HepG2 (cell line): ENCODE data around the gene COX18. TPM values are rescaled to one million over a fixed set of nuclear protein-coding genes. Genes with fewer than 3 reads are reported as not detected.
A peak's percentile ranks its signal among the peaks of the same experiment; 100 is the strongest.

Experiments used
- CCDC6 ChIP-seq: sonication (generic); formaldehyde crosslinking; IDR thresholded peaks from 2 replicates; pipeline ENCODE4 v1.8.1; 2022; ENCODE audit warnings: mild to moderate bottlenecking, missing genetic modification reagents, moderate library complexity
- ELF4 ChIP-seq: sonication (generic); formaldehyde crosslinking; IDR thresholded peaks from 2 replicates; pipeline ENCODE4 v1.5.0; 2020; ENCODE audit warnings: missing genetic modification reagents, mild to moderate bottlenecking, moderate library complexity, borderline replicate concordance
- ESRRA ChIP-seq: sonication (generic); formaldehyde crosslinking; IDR thresholded peaks from 2 replicates; pipeline ENCODE4 v1.5.1; 2020; ENCODE audit warnings: mild to moderate bottlenecking, low read depth, missing genetic modification reagents
- ETV6 ChIP-seq: sonication (generic); formaldehyde crosslinking; conservative IDR thresholded peaks from 2 replicates; pipeline ENCODE4 v1.4.0; 2020; ENCODE audit warnings: missing genetic modification reagents
- FOXA1 ChIP-seq, 2 experiments: fragments of 450-650 bp in 1 of 2; sonication (generic) in 1 of 2; formaldehyde crosslinking in 1 of 2; IDR thresholded peaks; 2 replicates each; pipeline versions ENCODE4 v1.4.0 to v1.6.1; 2016 to 2020; ENCODE audit warnings: missing genetic modification reagents in 1 of 2
- HDAC2 ChIP-seq: sonication (generic); formaldehyde crosslinking; IDR thresholded peaks from 2 replicates; pipeline ENCODE4 v1.4.0; 2020; ENCODE audit warnings: missing genetic modification reagents
- HMGA1 ChIP-seq: sonication (generic); formaldehyde crosslinking; conservative IDR thresholded peaks from 2 replicates; pipeline ENCODE4 v1.4.0; 2020; ENCODE audit warnings: missing genetic modification reagents
- KDM5B ChIP-seq: sonication (generic); formaldehyde crosslinking; IDR thresholded peaks from 2 replicates; pipeline ENCODE4 v1.4.0; 2020; ENCODE audit warnings: missing genetic modification reagents, mild to moderate bottlenecking, borderline replicate concordance
- KMT2B ChIP-seq: IDR thresholded peaks from 2 replicates; pipeline ENCODE4 v1.6.1; 2016; ENCODE audit warnings: missing genetic modification reagents, missing compliant biosample characterization
- RORA ChIP-seq: sonication (generic); formaldehyde crosslinking; IDR thresholded peaks from 2 replicates; pipeline ENCODE4 v1.5.0; 2020; ENCODE audit warnings: mild to moderate bottlenecking, missing genetic modification reagents, moderate library complexity
- SALL2 ChIP-seq: sonication (generic); formaldehyde crosslinking; IDR thresholded peaks from 2 replicates; pipeline ENCODE4 v1.8.1; 2023; ENCODE audit warnings: mild to moderate bottlenecking, missing genetic modification reagents, inconsistent platforms
- STAG1 ChIP-seq: sonication (generic); formaldehyde crosslinking; IDR thresholded peaks from 2 replicates; pipeline ENCODE4 v1.4.0; 2020; ENCODE audit warnings: missing genetic modification reagents
- XRCC5 ChIP-seq: fragments of 200-400 bp; formaldehyde crosslinking; optimal IDR thresholded peaks from 2 replicates; pipeline ENCODE3; 2017; ENCODE audit warnings: mild to moderate bottlenecking, low read length
- ZFP36L1 ChIP-seq: sonication (generic); formaldehyde crosslinking; IDR thresholded peaks from 2 replicates; pipeline ENCODE4 v1.8.0; 2022; ENCODE audit warnings: mild to moderate bottlenecking, missing genetic modification reagents, moderate library complexity
- ZFX ChIP-seq: sonication (generic); formaldehyde crosslinking; IDR thresholded peaks from 2 replicates; pipeline ENCODE4 v1.4.0; 2020; ENCODE audit warnings: mild to moderate bottlenecking, low read depth, missing genetic modification reagents, moderate library complexity
- ZNF101 ChIP-seq: sonication (generic); formaldehyde crosslinking; IDR thresholded peaks from 2 replicates; pipeline ENCODE4 v1.4.0; 2020; ENCODE audit warnings: mild to moderate bottlenecking, low read depth, missing genetic modification reagents, borderline replicate concordance
- ZNF121 ChIP-seq: sonication (generic); formaldehyde crosslinking; IDR thresholded peaks from 2 replicates; pipeline ENCODE4 v1.5.0; 2020; ENCODE audit warnings: mild to moderate bottlenecking, missing genetic modification reagents
- ZNF296 ChIP-seq: sonication (generic); formaldehyde crosslinking; conservative IDR thresholded peaks from 2 replicates; pipeline ENCODE4 v1.5.0; 2020; ENCODE audit warnings: mild to moderate bottlenecking, missing genetic modification reagents
- ZNF337 ChIP-seq: sonication (generic); formaldehyde crosslinking; IDR thresholded peaks from 2 replicates; pipeline ENCODE4 v1.5.1; 2020; ENCODE audit warnings: missing genetic modification reagents, low read depth, mild to moderate bottlenecking, borderline replicate concordance
- polyA plus RNA-seq, 8 experiments: library from polyadenylated mRNA; depleted of rRNA in 3 of 8; stranded (reverse) in 7 of 8; unstranded in 1 of 8; fragments of >200 nt; fragmentation: Illumina TruSeq in 4 of 8; extraction: Trizol in 4 of 8; gene quantifications; 2 replicates each; pipeline versions ENCODE4 v1.2.1 to v1.2.3, GENCODE V29; 2011 to 2016; ENCODE audit warnings: low read depth in 4 of 8, missing spikeins in 1 of 8, mixed read lengths in 1 of 8; ENCODE audit not compliant: insufficient read depth in 1 of 8
- total RNA-seq, 5 experiments: library from RNA; depleted of rRNA; stranded (reverse); fragments of >200 nt; fragmentation: Illumina TruSeq; extraction: Trizol; gene quantifications; 2 replicates each; pipeline ENCODE4 v1.2.3, GENCODE V29; 2016; ENCODE audit warnings: low read depth in 1 of 5
- TF ChIP-seq, protein P1 (sequence below): sonication (generic); formaldehyde crosslinking; IDR thresholded peaks from 2 replicates; pipeline ENCODE4 v1.4.0; 2020; ENCODE audit warnings: missing genetic modification reagents, borderline replicate concordance
- TF ChIP-seq, protein P2 (sequence below): sonication (generic); formaldehyde crosslinking; IDR thresholded peaks from 2 replicates; pipeline ENCODE4 v1.5.1; 2020; ENCODE audit warnings: missing genetic modification reagents, mild to moderate bottlenecking, borderline replicate concordance
- TF ChIP-seq, protein P3 (sequence below): sonication (generic); formaldehyde crosslinking; IDR thresholded peaks from 2 replicates; pipeline ENCODE4 v1.5.0; 2020; ENCODE audit warnings: mild to moderate bottlenecking, missing genetic modification reagents, moderate library complexity
- TF ChIP-seq, protein P4 (sequence below): sonication (generic); formaldehyde crosslinking; IDR thresholded peaks from 2 replicates; pipeline ENCODE4 v1.8.1; 2023; ENCODE audit warnings: mild to moderate bottlenecking, missing genetic modification reagents, borderline replicate concordance

Gene COX18
- total and polyA plus RNA-seq, 2 of the 13 experiments (the other 11 are each of a cell fraction or from before 2014, with no cell fraction given) = 8.7 to 21.3 TPM

DNA sequence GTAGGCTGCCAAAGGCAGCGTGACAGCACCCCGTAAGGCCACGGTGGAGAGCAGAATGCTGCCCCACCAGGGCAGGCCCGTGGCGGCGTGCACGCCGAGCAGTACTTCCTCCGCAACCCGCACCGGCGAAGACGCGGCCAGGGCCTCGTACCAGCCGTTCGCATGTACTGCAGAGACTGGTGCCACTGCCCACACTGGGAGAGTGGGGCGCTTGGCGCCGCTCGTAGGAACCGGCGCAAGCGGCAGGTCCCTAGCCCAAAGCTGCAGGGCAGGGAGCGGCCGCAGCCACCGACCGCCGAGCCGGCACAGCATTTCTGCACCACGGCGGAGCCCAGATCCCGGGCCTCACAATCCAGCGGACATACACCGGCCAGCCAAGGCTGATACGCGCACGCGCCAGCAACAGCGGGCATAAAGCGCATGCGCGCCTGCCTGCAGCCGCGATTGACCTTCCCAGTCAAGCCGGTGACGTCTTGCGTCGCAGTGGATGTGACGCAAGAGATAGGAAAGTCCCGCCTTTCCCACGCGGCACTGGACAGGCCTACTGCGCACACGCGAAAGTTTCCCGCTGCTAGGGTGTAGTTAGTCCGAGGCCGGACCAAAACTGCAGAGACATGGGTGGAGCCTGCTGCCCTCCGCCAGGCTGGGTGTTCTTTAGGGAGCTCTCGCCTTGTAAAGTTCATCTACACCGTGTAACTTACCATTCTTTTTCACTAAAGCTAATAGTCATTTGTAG, at the start of gene COX18 (continued):
- TF ChIP-seq, protein P1, sequence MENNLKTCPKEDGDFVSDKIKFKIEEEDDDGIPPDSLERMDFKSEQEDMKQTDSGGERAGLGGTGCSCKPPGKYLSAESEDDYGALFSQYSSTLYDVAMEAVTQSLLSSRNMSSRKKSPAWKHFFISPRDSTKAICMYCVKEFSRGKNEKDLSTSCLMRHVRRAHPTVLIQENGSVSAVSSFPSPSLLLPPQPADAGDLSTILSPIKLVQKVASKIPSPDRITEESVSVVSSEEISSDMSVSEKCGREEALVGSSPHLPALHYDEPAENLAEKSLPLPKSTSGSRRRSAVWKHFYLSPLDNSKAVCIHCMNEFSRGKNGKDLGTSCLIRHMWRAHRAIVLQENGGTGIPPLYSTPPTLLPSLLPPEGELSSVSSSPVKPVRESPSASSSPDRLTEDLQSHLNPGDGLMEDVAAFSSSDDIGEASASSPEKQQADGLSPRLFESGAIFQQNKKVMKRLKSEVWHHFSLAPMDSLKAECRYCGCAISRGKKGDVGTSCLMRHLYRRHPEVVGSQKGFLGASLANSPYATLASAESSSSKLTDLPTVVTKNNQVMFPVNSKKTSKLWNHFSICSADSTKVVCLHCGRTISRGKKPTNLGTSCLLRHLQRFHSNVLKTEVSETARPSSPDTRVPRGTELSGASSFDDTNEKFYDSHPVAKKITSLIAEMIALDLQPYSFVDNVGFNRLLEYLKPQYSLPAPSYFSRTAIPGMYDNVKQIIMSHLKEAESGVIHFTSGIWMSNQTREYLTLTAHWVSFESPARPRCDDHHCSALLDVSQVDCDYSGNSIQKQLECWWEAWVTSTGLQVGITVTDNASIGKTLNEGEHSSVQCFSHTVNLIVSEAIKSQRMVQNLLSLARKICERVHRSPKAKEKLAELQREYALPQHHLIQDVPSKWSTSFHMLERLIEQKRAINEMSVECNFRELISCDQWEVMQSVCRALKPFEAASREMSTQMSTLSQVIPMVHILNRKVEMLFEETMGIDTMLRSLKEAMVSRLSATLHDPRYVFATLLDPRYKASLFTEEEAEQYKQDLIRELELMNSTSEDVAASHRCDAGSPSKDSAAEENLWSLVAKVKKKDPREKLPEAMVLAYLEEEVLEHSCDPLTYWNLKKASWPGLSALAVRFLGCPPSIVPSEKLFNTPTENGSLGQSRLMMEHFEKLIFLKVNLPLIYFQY (CRISPR knock-in tag) = peak; percentile 15; the same call in 1 of the 2 replicates
- no peak for TF ChIP-seq ZNF101
- peak; percentile 90; the same call in 1 of the 2 replicates for TF ChIP-seq ZNF296 (CRISPR knock-in tag)
- TF ChIP-seq, protein P2, sequence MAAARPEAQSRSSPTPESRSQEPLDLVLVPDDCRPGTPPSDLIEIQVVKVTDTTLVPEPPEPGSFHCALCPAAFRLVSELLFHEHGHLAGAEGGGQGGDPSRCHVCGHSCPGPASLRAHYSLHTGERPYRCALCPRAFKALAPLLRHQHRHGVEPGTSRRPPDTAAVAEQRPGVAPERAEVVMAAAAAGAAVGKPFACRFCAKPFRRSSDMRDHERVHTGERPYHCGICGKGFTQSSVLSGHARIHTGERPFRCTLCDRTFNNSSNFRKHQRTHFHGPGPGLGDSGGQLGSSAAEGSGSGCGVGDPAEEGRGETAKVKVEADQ (CRISPR knock-in tag) = 0 out of 2 replicates have a peak, but pooled peaks have one; percentile 38
- 0 out of 2 replicates have a peak, but pooled peaks have one; percentile 65 for TF ChIP-seq ZNF337 (CRISPR knock-in tag)
- TF ChIP-seq HMGA1 (CRISPR knock-in tag) = no peak
- TF ChIP-seq ZNF121 (CRISPR knock-in tag) = 0 out of 2 replicates have a peak, but pooled peaks have one; percentile 67
- TF ChIP-seq STAG1 (CRISPR knock-in tag) = no peak; the same call in 1 of the 2 replicates
- TF ChIP-seq XRCC5 = peak; percentile 14
- TF ChIP-seq KMT2B (CRISPR knock-in tag) = peak; percentile 94
- TF ChIP-seq ZFP36L1 = peak; percentile 87; the same call in 1 of the 2 replicates
- TF ChIP-seq ELF4 (CRISPR knock-in tag) = no peak; the same call in 1 of the 2 replicates
- no peak for TF ChIP-seq RORA (CRISPR knock-in tag)
- TF ChIP-seq SALL2 (CRISPR knock-in tag) = peak; percentile 75; the same call in 1 of the 2 replicates
- peak; percentile 99 for TF ChIP-seq KDM5B (CRISPR knock-in tag)
- TF ChIP-seq ZFX (CRISPR knock-in tag) = peak; percentile 99
- TF ChIP-seq HDAC2 (CRISPR knock-in tag) = peak; percentile 83
- peak; percentile 89 for TF ChIP-seq CCDC6
- peak; percentile 82 for TF ChIP-seq ESRRA (CRISPR knock-in tag)
- TF ChIP-seq ETV6 (CRISPR knock-in tag) = no peak; the same call in 1 of the 2 replicates
- TF ChIP-seq FOXA1 (IDR thresholded peaks at IDR 0.05) = no peak
- TF ChIP-seq FOXA1 (CRISPR knock-in tag; IDR thresholded peaks at IDR 0.05) = 0 out of 2 replicates have a peak, but pooled peaks have one; percentile 42
- TF ChIP-seq, protein P3, sequence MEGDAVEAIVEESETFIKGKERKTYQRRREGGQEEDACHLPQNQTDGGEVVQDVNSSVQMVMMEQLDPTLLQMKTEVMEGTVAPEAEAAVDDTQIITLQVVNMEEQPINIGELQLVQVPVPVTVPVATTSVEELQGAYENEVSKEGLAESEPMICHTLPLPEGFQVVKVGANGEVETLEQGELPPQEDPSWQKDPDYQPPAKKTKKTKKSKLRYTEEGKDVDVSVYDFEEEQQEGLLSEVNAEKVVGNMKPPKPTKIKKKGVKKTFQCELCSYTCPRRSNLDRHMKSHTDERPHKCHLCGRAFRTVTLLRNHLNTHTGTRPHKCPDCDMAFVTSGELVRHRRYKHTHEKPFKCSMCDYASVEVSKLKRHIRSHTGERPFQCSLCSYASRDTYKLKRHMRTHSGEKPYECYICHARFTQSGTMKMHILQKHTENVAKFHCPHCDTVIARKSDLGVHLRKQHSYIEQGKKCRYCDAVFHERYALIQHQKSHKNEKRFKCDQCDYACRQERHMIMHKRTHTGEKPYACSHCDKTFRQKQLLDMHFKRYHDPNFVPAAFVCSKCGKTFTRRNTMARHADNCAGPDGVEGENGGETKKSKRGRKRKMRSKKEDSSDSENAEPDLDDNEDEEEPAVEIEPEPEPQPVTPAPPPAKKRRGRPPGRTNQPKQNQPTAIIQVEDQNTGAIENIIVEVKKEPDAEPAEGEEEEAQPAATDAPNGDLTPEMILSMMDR = peak; percentile 29; the same call in 1 of the 2 replicates
- TF ChIP-seq, protein P4, sequence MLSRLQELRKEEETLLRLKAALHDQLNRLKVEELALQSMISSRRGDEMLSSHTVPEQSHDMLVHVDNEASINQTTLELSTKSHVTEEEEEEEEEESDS (CRISPR knock-in tag) = no peak
